Measurements from ENCODE around the gene POMC. TPM values are rescaled to one million over a fixed set of nuclear protein-coding genes. Genes with fewer than 3 reads are reported as not detected.

The POMC gene
- total and polyA plus RNA-seq, 2 of the 4 experiments (the other 2 are of a cell fraction): 0.17 TPM; not detected in 1

GRCh38 chr2:25215232-25215631 is 46.9 kb upstream of the POMC start:
- in situ Hi-C loops (cut with MboI; ENCODE audit: low sequenced_read_pairs): no loop called here
- H3K18ac ChIP-seq (ENCODE audit: low read depth, low read length): no peak overlapping the region
- no peak overlapping the region for H3K27ac ChIP-seq (ENCODE audit: insufficient read depth, low read length)
- CTCF ChIA-PET: no interaction called here
- no peak overlapping the region for H2BK5ac ChIP-seq (ENCODE audit: low read depth, low read length, poor library complexity, severe bottlenecking)
- no peaks in the 10 kb centered on the region for H4K20me1 ChIP-seq (ENCODE audit: insufficient read depth, low read length)
- ATAC-seq (ENCODE audit: low read depth) (no peak), DNase-seq (no peak)
- dilution Hi-C loops (cut with HindIII; ENCODE audit: low sequenced_read_pairs, unreplicated experiment): no loop called here
- H4K8ac ChIP-seq (ENCODE audit: low read depth in 2 of 2, low read length in 2 of 2): no peak overlapping the region
- no TSS peak for BruUV-seq (replicated peaks)
- TF ChIP-seq MAFK (IDR thresholded peaks at IDR 0.05; ENCODE audit: low read depth, low read length) (no peak), POLR2A (IDR thresholded peaks at IDR 0.05; ENCODE audit: low read depth, low read length) (no peak), NFE2L2 (IDR thresholded peaks at IDR 0.05; ENCODE audit: low read depth, low read length) (no peak), USF2 (IDR thresholded peaks at IDR 0.05; ENCODE audit: low read depth, low read length) (no peak), BHLHE40 (IDR thresholded peaks at IDR 0.05; ENCODE audit: low read depth, low read length) (no peak), CTCF (conservative IDR thresholded peaks at IDR 0.05; ENCODE audit: low read depth, low read length) (no peak), FOS (IDR thresholded peaks at IDR 0.05; ENCODE audit: low read depth, low read length) (no peak), MAZ (IDR thresholded peaks at IDR 0.05; ENCODE audit: borderline replicate concordance, low read depth, low read length) (no peak), ELK1 (IDR thresholded peaks at IDR 0.05; ENCODE audit: borderline replicate concordance, low read depth, low read length) (no peak), MXI1 (IDR thresholded peaks at IDR 0.05; ENCODE audit: borderline replicate concordance, low read depth, low read length) (no peak), RFX5 (IDR thresholded peaks at IDR 0.05; ENCODE audit: low read depth, low read length) (no peak), CHD1 (IDR thresholded peaks at IDR 0.05; ENCODE audit: low read depth, low read length) (no peak), RAD21 (IDR thresholded peaks at IDR 0.05; ENCODE audit: low read length) (no peak), SMC3 (IDR thresholded peaks at IDR 0.05; ENCODE audit: low read depth, low read length) (no peak), RCOR1 (IDR thresholded peaks at IDR 0.05; ENCODE audit: insufficient replicate concordance, low read length) (no peak), CEBPB (IDR thresholded peaks at IDR 0.05; ENCODE audit: low read depth, low read length) (no peak)
- no peaks in the 10 kb centered on the region for H3K4me1 ChIP-seq (ENCODE audit: control insufficient read depth, insufficient read depth, low read length)
- H3K56ac ChIP-seq (ENCODE audit: extremely low read depth, insufficient read depth, low read length): no peak overlapping the region
- H2BK20ac ChIP-seq (ENCODE audit: low read depth, low read length): no peak overlapping the region
- no peak overlapping the region for H3K4ac ChIP-seq (ENCODE audit: low read depth, low read length)
- H2BK120ac ChIP-seq (ENCODE audit: low read depth, low read length): no peak overlapping the region
- no peak overlapping the region; the same call in 1 of the 2 replicates for H2AK5ac ChIP-seq (ENCODE audit: low read depth, low read length)
- no peaks in the 10 kb centered on the region for H3K9me3 ChIP-seq (ENCODE audit: control insufficient read depth, insufficient read depth, low read length)
- H4K5ac ChIP-seq (ENCODE audit: low read depth, low read length): no peak overlapping the region
- H2BK15ac ChIP-seq (ENCODE audit: low read depth, low read length): no peak overlapping the region
- H3K23ac ChIP-seq (ENCODE audit: low read depth, low read length): no peak overlapping the region
- H3K9me1 ChIP-seq (ENCODE audit: insufficient read depth, low read length): no peaks in the 10 kb centered on the region
- intact Hi-C loops (cut with micrococcal nuclease): no loop called here
- POLR2A ChIA-PET (ENCODE audit: unreplicated experiment): no interaction called here
- no peak overlapping the region for H3K9ac ChIP-seq (ENCODE audit: low read depth, low read length)
- WGBS, 2 experiments (ENCODE audit: extremely low coverage in 2 of 2, insufficient read length in 1 of 2): 100% methylated on average over 1 of the region's 5 CpGs; no CpG with 5 or more reads in 1 of the 2 experiments
- H3K4me3 ChIP-seq (ENCODE audit: insufficient read depth, low read depth, low read length): no peak overlapping the region
- H2AK9ac ChIP-seq (replicated peaks; ENCODE audit: low read depth, low read length, poor library complexity): no peak overlapping the region
- H3K36me3 ChIP-seq (ENCODE audit: control insufficient read depth, insufficient read depth, low read length): no peaks in the 10 kb centered on the region
- no peak overlapping the region for H4K91ac ChIP-seq (ENCODE audit: insufficient read depth, low read depth, low read length)
- H3K79me1 ChIP-seq (ENCODE audit: low read depth in 1 of 2, low read length in 2 of 2): no peaks in the 10 kb centered on the region
- H3K14ac ChIP-seq (replicated peaks; ENCODE audit: low read depth, low read length): no peak overlapping the region
- H3K27me3 ChIP-seq (ENCODE audit: control insufficient read depth, insufficient read depth, low read length): peaks cover 5% of the 10 kb centered on the region; the same call in 1 of the 2 replicates
- H3K4me2 ChIP-seq (ENCODE audit: low read depth, low read length): no peak overlapping the region
- peak overlapping the region; percentile 1 for H2AFZ ChIP-seq (replicated peaks; ENCODE audit: low read length, poor library complexity)
